Activated B cell treated with CpG ODN at 0.5 μM for 24 hours (primary cell): ENCODE data around the gene TP53I3. TPM values are rescaled to one million over a fixed set of nuclear protein-coding genes. Genes with fewer than 3 reads are reported as not detected.
A peak's percentile ranks its signal among the peaks of the same experiment; 100 is the strongest.

Source experiments
- ATAC-seq: fragments of 200-7000 bp; cut with Tn5 transposase; one replicate; pipeline ENCODE4 v1.10.0; 2021; ENCODE audit warnings: low read depth, mild to moderate bottlenecking, moderate library complexity
- CTCF ChIA-PET: fragments of 350-600 bp; sonication (Branson Sonifier 250); formaldehyde crosslinking; loops from one replicate; lab custom pipeline; 2021; ENCODE audit warnings: antibody characterized with exemption; lab: Charles Lee
- POLR2A ChIA-PET: fragments of 350-600 bp; sonication (Branson Sonifier 250); formaldehyde crosslinking; loops from one replicate; lab custom pipeline; 2021; ENCODE audit warnings: antibody characterized with exemption; lab: Charles Lee
- DNase-seq: peaks from one replicate; pipeline ENCODE4 v3.0.0; 2022
- H3K27ac Mint-ChIP-seq: one replicate; pipeline ENCODE4 v1.8.0; 2020; ENCODE audit warnings: mixed read lengths
- H3K27me3 Mint-ChIP-seq: one replicate; pipeline ENCODE4 v1.8.0; 2021; ENCODE audit warnings: mixed read lengths
- H3K36me3 Mint-ChIP-seq: one replicate; pipeline ENCODE4 v1.8.0; 2021; ENCODE audit warnings: low read depth, mixed read lengths
- H3K4me1 Mint-ChIP-seq: one replicate; pipeline ENCODE4 v1.8.0; 2021; ENCODE audit warnings: mixed read lengths
- H3K4me3 Mint-ChIP-seq: one replicate; pipeline ENCODE4 v1.8.0; 2020; ENCODE audit warnings: mild to moderate bottlenecking, mixed read lengths
- H3K9me3 Mint-ChIP-seq: one replicate; pipeline ENCODE4 v1.8.0; 2020; ENCODE audit warnings: mixed read lengths
- CTCF ChIP-seq: fragments of 200-600 bp; IDR thresholded peaks from one replicate; pipeline ENCODE4 v1.8.0; 2022; ENCODE audit warnings: antibody characterized with exemption, mild to moderate bottlenecking
- intact Hi-C: fragments of 100-400 bp; cut with micrococcal nuclease; formaldehyde crosslinking; loops from one replicate; pipeline ENCODE4 v1.15.1; 2024
- total RNA-seq: library from RNA; stranded (reverse); gene quantifications from 2 replicates; pipeline ENCODE4 v1.2.3, GENCODE V29; 2022

The TP53I3 gene
- total RNA-seq, 1 donor from 2014 or later: 6.3 TPM

- TF ChIP-seq CTCF: no peak
- peaks cover 16% of the 10 kb centered on the region for H3K4me1 Mint-ChIP-seq
- ChIA-PET CTCF (no interaction called here), POLR2A (interaction anchor here (0.6 to 1.1 kb wide), 2 partner anchors 11 to 35 kb away, joined by 3 to 5 read pairs; partner anchors contain the start of gene SF3B6)
- no peaks in the 10 kb centered on the region for H3K9me3 Mint-ChIP-seq
- H3K36me3 Mint-ChIP-seq: peaks cover 11% of the 10 kb centered on the region
- ATAC-seq (no peak), DNase-seq (no peak)
- intact Hi-C loops: loop anchor here (10.0 kb wide), 1 partner anchor 452 kb away; no protein-coding TSS in a partner anchor
- H3K27me3 Mint-ChIP-seq: no peaks in the 10 kb centered on the region
- no peak overlapping the region for H3K4me3 Mint-ChIP-seq
- H3K27ac Mint-ChIP-seq: no peak overlapping the region
Observed at GRCh38 chr2:24087032-24087431, 2.4 kb upstream of the TP53I3 start.

DNA sequence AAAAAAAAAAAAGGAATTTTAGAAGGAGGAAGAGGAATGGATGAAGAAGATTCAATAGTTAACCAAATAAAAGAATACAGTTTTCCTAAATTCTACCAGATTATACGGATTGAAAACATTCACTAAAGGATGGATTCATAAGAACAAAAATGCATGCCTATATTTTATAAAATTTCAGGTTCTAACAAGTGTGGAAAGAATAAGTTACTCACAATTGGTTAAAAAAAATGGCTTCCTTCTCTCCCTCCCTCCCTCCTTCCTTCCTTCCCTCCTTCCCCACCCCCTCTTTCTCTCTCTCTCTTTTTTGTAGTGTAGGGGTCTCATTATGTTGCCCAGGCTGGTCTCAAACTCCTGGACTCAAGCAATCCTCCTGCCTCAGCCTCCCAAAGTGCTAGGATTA, 1.6 kb upstream of the TP53I3 start:
- no peaks in the 10 kb centered on the region for H3K27me3 Mint-ChIP-seq
- no peak overlapping the region for H3K4me3 Mint-ChIP-seq
- TF ChIP-seq CTCF: no peak
- POLR2A ChIA-PET: interaction anchor here (0.6 kb wide), 2 partner anchors 36 to 161 kb away, joined by 3 to 4 read pairs; no protein-coding TSS in a partner anchor
- H3K4me1 Mint-ChIP-seq: peaks cover 16% of the 10 kb centered on the region
- intact Hi-C loops: loop anchor here (10.0 kb wide), 1 partner anchor 451 kb away; no protein-coding TSS in a partner anchor
- no peaks in the 10 kb centered on the region for H3K9me3 Mint-ChIP-seq
- DNase-seq: no peak
- CTCF ChIA-PET: interaction anchor here (4.0 kb wide), 1 partner anchor 160 kb away, joined by 53 read pairs; the partner anchor contains the start of gene ATAD2B
- peaks cover 15% of the 10 kb centered on the region for H3K36me3 Mint-ChIP-seq
- no peak for ATAC-seq
- H3K27ac Mint-ChIP-seq: no peak overlapping the region

GRCh38 chr2:24085200-24085489, 511 bp upstream of the TP53I3 start:
- POLR2A ChIA-PET: interaction anchor here (0.6 to 4.0 kb wide), 4 partner anchors 9 to 327 kb away, joined by 3 to 53 read pairs (median 7); partner anchors contain the start of genes ATAD2B and SF3B6
- CTCF ChIA-PET: interaction anchor here (1.0 to 4.0 kb wide), 8 partner anchors 12 to 264 kb away, joined by 3 to 86 read pairs (median 8); partner anchors contain the start of genes ATAD2B, FAM228B and PFN4

DNA sequence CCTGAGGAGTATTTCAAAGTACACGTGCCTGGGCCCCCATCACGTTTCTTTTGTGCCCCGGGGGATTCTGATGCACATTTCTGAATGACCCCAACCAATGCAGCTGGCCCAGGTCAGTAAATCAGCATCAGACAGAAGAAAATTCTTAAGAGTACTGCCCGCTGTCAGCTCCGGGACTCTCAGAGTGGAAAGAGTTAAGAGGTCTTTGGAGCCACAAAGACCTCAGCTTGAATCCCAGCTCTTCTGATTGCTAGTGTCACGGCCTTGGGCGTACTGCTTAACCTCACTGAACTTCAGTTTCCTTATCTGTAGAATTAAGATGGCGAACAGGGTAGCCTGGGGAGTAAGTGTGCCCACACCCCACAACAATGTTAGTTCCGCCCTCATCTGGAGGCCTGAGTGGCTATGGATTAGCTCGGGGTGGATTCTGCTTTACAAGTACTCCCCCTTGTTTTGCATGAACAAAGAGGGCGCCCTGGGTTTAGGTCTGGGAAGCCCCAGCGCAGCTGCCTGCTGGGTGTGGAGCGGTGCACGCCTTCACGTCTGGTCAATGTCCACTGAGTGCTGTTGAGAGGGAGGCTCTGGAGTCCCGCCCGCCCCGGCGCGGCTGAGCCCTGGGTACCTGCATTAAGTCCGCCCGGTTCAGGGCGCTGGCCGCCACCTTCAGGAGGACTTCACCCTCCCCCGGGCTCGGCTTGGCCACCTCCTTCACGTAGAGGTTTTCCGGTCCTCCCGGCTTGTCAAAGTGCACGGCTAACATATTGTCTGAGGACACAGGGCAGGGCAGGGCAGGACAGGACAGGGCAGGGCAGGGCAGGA, 858 bp downstream of the TP53I3 start:
- Mint-ChIP-seq H3K4me3 (peak overlapping the region; percentile 92), H3K4me1 (peaks cover 16% of the 10 kb centered on the region), H3K27me3 (no peaks in the 10 kb centered on the region), H3K27ac (peak overlapping the region; percentile 92), H3K36me3 (peaks cover 13% of the 10 kb centered on the region), H3K9me3 (no peaks in the 10 kb centered on the region)
- ATAC-seq (peak; percentile 82), DNase-seq (no peak)
- TF ChIP-seq CTCF: no peak
- ChIA-PET CTCF (interaction anchor here (0.6 to 4.0 kb wide), 23 partner anchors 8 to 280 kb away, joined by 3 to 86 read pairs (median 4); partner anchors contain the start of genes ATAD2B and SF3B6), POLR2A (interaction anchor here (0.7 to 4.0 kb wide), 11 partner anchors 8 to 259 kb away, joined by 3 to 53 read pairs (median 5); partner anchors contain the start of genes ATAD2B, FAM228B, SF3B6 and WDCP)
- intact Hi-C loops: loop anchor here (1.0 to 10.0 kb wide), 9 partner anchors 7 to 449 kb away; partner anchors contain the start of genes ATAD2B, FAM228B, PFN4 and SF3B6

More at GRCh38 chr2:24085200-24085489, 511 bp upstream of the TP53I3 start:
- H3K27me3 Mint-ChIP-seq: no peaks in the 10 kb centered on the region
- no peak for TF ChIP-seq CTCF
- peaks cover 16% of the 10 kb centered on the region for H3K4me1 Mint-ChIP-seq
- H3K9me3 Mint-ChIP-seq: no peaks in the 10 kb centered on the region
- no peak for DNase-seq
- peak overlapping the region; percentile 92 for H3K4me3 Mint-ChIP-seq
- H3K27ac Mint-ChIP-seq: peak overlapping the region; percentile 63
- peaks cover 16% of the 10 kb centered on the region for H3K36me3 Mint-ChIP-seq
- ATAC-seq: no peak
- intact Hi-C loops: loop anchor here (2.0 to 10.0 kb wide), 2 partner anchors 38 to 450 kb away; partner anchors contain the start of gene WDCP
